Eye (tissue), 1 donor: ENCODE measurements around the gene NR2F2.
A peak's percentile ranks its signal among the peaks of the same experiment; 100 is the strongest.
"Not testable (repeated sequence)": the region's sequence is repeated elsewhere in the genome, so short reads cannot be mapped to it uniquely, and the experiment has no call there.

Experiments
- DNase-seq: peaks from one replicate; pipeline ENCODE4 v3.0.0-alpha.2; 2015

Gene NR2F2

GRCh38 chr15:96369825-96370621 is 39.5 kb downstream of the NR2F2 start:
- DNase-seq = peak; percentile 24

- no peak for DNase-seq
Measured at GRCh38 chr15:96372554-96372953, 42.1 kb downstream of the NR2F2 start.

GRCh38 chr15:96374499-96374898 is 44.0 kb downstream of the NR2F2 start:
- DNase-seq = no peak

GRCh38 chr15:96379592-96379991 is 49.1 kb downstream of the NR2F2 start:
- not testable (repeated sequence) for DNase-seq

- DNase-seq = no peak
Measured at GRCh38 chr15:96381463-96381862, 51.0 kb downstream of the NR2F2 start.

GRCh38 chr15:96385195-96385594 is 54.7 kb downstream of the NR2F2 start:
- DNase-seq = no peak

- DNase-seq = no peak
Measured at GRCh38 chr15:96388673-96389072, 58.2 kb downstream of the NR2F2 start.
